ENCODE data around the gene C19orf85. TPM values are rescaled to one million over a fixed set of nuclear protein-coding genes. Genes with fewer than 3 reads are reported as not detected.

C19orf85 gene
- polyA plus RNA-seq, 1 of the 3 experiments (the other 2 are of a cell fraction), result not detected

DNA sequence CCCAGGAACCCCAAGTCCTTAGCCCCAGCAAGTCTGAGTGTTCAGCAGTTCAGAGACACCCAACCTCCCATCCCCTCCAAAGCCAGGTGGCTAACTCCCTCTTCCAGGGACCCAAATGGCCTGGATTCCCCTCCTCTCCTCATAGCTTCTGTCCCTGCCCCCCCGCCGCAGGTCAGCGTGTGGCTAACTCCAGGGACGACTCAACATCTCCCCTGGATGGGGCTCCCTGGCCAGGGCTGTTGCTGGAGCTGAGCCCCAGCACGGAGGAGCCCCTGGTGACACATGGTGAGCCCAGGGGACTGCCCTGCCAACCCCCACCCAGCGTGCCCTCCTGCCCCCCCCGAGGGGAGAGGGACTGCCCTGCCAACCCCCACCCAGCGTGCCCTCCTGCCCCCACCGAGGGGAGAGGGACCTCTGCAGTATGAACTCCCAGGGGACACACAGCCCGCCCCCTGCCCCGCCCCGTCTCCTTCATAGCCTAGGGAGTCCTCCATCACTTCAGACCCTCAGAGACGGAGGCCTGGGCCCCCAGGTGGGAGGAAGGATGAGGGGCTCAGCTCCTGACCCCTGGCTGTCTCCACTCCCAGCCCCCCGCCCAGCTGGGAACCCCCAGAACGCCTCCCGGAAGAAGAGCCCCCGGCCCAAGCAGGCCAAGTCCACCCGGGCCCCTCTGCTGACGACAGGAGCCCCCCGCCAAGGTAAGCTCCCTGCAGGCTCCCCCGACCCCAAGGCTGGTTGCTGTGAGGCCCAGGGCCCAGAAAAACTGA is 25.3 kb upstream of the C19orf85 start (continued):
- TF ChIP-seq, protein P1, sequence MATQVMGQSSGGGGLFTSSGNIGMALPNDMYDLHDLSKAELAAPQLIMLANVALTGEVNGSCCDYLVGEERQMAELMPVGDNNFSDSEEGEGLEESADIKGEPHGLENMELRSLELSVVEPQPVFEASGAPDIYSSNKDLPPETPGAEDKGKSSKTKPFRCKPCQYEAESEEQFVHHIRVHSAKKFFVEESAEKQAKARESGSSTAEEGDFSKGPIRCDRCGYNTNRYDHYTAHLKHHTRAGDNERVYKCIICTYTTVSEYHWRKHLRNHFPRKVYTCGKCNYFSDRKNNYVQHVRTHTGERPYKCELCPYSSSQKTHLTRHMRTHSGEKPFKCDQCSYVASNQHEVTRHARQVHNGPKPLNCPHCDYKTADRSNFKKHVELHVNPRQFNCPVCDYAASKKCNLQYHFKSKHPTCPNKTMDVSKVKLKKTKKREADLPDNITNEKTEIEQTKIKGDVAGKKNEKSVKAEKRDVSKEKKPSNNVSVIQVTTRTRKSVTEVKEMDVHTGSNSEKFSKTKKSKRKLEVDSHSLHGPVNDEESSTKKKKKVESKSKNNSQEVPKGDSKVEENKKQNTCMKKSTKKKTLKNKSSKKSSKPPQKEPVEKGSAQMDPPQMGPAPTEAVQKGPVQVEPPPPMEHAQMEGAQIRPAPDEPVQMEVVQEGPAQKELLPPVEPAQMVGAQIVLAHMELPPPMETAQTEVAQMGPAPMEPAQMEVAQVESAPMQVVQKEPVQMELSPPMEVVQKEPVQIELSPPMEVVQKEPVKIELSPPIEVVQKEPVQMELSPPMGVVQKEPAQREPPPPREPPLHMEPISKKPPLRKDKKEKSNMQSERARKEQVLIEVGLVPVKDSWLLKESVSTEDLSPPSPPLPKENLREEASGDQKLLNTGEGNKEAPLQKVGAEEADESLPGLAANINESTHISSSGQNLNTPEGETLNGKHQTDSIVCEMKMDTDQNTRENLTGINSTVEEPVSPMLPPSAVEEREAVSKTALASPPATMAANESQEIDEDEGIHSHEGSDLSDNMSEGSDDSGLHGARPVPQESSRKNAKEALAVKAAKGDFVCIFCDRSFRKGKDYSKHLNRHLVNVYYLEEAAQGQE (IDR thresholded peaks at IDR 0.05; ENCODE audit: low read depth, low read length), result no peak
- TF ChIP-seq, protein P2, sequence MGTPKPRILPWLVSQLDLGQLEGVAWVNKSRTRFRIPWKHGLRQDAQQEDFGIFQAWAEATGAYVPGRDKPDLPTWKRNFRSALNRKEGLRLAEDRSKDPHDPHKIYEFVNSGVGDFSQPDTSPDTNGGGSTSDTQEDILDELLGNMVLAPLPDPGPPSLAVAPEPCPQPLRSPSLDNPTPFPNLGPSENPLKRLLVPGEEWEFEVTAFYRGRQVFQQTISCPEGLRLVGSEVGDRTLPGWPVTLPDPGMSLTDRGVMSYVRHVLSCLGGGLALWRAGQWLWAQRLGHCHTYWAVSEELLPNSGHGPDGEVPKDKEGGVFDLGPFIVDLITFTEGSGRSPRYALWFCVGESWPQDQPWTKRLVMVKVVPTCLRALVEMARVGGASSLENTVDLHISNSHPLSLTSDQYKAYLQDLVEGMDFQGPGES (IDR thresholded peaks at IDR 0.05; ENCODE audit: low read depth, low read length), result no peak
- TF ChIP-seq, protein P3, sequence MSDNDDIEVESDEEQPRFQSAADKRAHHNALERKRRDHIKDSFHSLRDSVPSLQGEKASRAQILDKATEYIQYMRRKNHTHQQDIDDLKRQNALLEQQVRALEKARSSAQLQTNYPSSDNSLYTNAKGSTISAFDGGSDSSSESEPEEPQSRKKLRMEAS (IDR thresholded peaks at IDR 0.05; ENCODE audit: low read depth), result no peak
- TF ChIP-seq MXI1 (IDR thresholded peaks at IDR 0.05; ENCODE audit: low read depth, low read length) (no peak), RXRA (IDR thresholded peaks at IDR 0.05; ENCODE audit: borderline replicate concordance, low read depth) (no peak), JUND (IDR thresholded peaks at IDR 0.05) (no peak), TEAD4 (IDR thresholded peaks at IDR 0.05; ENCODE audit: borderline replicate concordance, insufficient read depth) (no peak), EZH2phosphoT487 (IDR thresholded peaks at IDR 0.05; ENCODE audit: borderline replicate concordance, low read depth) (no peak), RCOR1 (IDR thresholded peaks at IDR 0.05; ENCODE audit: low read length) (no peak), NFIC (IDR thresholded peaks at IDR 0.05; ENCODE audit: borderline replicate concordance) (no peak)
- TF ChIP-seq, protein P4, sequence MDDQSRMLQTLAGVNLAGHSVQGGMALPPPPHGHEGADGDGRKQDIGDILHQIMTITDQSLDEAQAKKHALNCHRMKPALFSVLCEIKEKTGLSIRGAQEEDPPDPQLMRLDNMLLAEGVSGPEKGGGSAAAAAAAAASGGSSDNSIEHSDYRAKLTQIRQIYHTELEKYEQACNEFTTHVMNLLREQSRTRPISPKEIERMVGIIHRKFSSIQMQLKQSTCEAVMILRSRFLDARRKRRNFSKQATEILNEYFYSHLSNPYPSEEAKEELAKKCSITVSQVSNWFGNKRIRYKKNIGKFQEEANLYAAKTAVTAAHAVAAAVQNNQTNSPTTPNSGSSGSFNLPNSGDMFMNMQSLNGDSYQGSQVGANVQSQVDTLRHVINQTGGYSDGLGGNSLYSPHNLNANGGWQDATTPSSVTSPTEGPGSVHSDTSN (IDR thresholded peaks at IDR 0.05), result no peak

DNA sequence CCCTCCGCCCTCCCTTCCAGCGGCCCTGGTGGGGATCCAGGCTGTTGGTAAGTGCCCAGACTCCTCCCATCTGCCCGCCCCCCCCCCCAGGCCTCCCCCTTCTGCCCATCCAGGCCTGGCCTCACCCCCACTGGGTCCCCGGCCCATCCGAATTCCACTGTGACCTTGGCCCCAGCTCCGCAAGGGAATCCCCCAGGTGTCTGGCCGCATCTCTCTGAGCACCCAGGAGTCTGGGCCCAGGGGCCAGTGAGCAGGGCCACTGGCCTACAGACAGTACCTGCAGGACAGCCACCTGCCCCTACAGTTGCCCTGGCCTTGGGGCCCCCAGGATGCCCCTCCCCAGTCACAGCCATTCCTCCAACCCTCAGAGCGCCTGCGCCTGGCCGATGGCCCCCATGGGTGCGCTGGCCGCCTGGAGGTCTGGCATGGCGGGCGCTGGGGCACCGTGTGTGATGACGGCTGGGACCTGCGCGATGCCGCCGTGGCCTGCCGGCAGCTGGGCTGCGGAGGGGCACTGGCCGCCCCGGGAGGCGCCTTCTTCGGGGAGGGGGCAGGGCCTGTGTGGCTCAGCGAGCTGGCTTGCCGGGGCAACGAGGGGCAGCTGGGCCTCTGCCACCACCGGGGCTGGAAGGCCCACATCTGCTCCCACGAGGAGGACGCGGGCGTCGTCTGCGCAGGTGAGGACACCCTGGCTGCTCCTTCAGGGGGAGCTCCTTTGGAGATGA is 24.6 kb upstream of the C19orf85 start:
- no peak overlapping the region for H3K4me3 ChIP-seq (ENCODE audit: low read depth in 2 of 2, low read length in 1 of 2)
- H3K4me1 ChIP-seq (ENCODE audit: control insufficient read depth in 1 of 2, insufficient read depth in 2 of 2, low read depth in 1 of 2, low read length in 1 of 2), result peaks cover 29 to 70% of the 10 kb centered on the region in 2 experiments; a peak in 3 of 4 replicates
- no peaks in the 10 kb centered on the region for H3K9me2 ChIP-seq
- peak; percentile 62 for DNase-seq
- H3K27me3 ChIP-seq (ENCODE audit: insufficient read depth), result no peaks in the 10 kb centered on the region
- H4K20me1 ChIP-seq (ENCODE audit: insufficient read depth), result no peaks in the 10 kb centered on the region
- POLR2A ChIA-PET, result no interaction called here
- H2AFZ ChIP-seq (ENCODE audit: low read depth), result no peak overlapping the region
- H3K27ac ChIP-seq (ENCODE audit: low read depth in 2 of 2, low read length in 1 of 2), result no peak overlapping the region; a peak in 1 of 4 replicates
- WGBS (ENCODE audit: low lambda C conversion rate), result 81% methylated on average over 7 of the region's 36 CpGs
- no peak for TF ChIP-seq MEF2A (IDR thresholded peaks at IDR 0.05; ENCODE audit: borderline replicate concordance, low read depth)
- TF ChIP-seq ELF1 (IDR thresholded peaks at IDR 0.05), result no peak
- no peak for TF ChIP-seq TCF12 (IDR thresholded peaks at IDR 0.05)
- TF ChIP-seq SMC3 (IDR thresholded peaks at IDR 0.05; ENCODE audit: low read depth, low read length), result no peak
- no peak for TF ChIP-seq JUND (IDR thresholded peaks at IDR 0.05)
- TF ChIP-seq TAF1 (IDR thresholded peaks at IDR 0.05; ENCODE audit: borderline replicate concordance, low read depth, low read length), result no peak
- no peak for TF ChIP-seq GATA2 (CRISPR knock-in tag; IDR thresholded peaks at IDR 0.05)
- TF ChIP-seq, protein P4 (IDR thresholded peaks at IDR 0.05), result no peak
- TF ChIP-seq RFX5 (IDR thresholded peaks at IDR 0.05; ENCODE audit: low read length), result no peak
- H3K4me2 ChIP-seq, result peak overlapping the region; percentile 52; the same call in 1 of the 2 replicates
- H3K79me2 ChIP-seq (ENCODE audit: insufficient read depth), result peaks cover 14% of the 10 kb centered on the region; the same call in 1 of the 2 replicates
- H3K9me3 ChIP-seq, result no peaks in the 10 kb centered on the region
- H3F3A ChIP-seq (replicated peaks; ENCODE audit: insufficient read depth), result peaks cover 35% of the 10 kb centered on the region
- H3K36me3 ChIP-seq (replicated peaks in 1 of 2; ENCODE audit: control insufficient read depth in 1 of 2, insufficient read depth in 2 of 2, low read length in 1 of 2), result no peaks in the 10 kb centered on the region
- CTCF ChIA-PET, result interaction anchor here (1.0 to 15.1 kb wide), 5 partner anchors 12 to 142 kb away, joined by 4 to 162 read pairs (median 5); no protein-coding TSS in a partner anchor
- no peak overlapping the region for H3K9ac ChIP-seq

Data from SK-N-SH (cell line).